Activated CD4-positive, alpha-beta T cell treated with anti-CD3 and anti-CD28 coated beads, Interleukin-10, Interleukin-2, amounts not matched to agents 100 ng/mL and 50 ng/mL, durations not matched to agents 16 hours and 8 hours (primary cell): ENCODE results near the gene KCNMA1.

Experiments used
- DNase-seq: peaks from one replicate; pipeline ENCODE4 v3.0.0-alpha.2; 2020

KCNMA1 gene

DNA sequence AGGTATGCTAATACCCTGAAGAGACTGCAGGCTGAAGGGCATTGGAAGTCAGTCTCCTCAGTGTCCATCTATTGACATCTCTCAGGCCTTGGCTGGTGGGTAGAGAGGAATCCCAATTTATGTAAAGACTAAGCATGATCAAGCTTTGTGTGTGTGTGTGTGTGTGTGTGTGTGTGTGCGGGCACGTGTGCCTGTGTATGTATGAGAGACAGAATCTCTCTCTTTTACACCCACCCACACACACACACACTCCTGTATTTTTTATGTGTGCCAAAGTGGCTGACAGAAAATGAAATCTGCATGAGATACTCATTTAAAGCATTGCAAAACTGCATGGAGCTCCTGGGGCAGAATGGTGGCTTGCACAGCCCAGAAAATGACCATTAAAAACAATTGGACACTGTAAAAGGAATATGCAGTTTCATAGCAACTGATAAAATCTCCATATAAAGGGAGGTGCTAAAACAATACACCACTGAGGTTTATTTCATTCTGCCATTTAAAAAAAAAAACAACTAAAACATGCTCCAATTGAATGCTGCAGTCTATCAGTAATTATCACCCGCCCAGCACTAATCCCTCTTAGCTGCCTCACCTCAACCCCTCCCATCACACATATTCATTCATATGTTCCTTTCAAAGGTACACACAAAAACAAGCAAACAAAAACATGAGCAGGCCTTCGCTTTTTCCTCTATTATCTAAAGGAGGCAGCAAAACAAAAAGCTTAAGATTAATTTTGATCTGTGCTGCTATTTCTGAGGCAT lies 385.0 kb downstream of the KCNMA1 start:
- no peak for DNase-seq

DNA sequence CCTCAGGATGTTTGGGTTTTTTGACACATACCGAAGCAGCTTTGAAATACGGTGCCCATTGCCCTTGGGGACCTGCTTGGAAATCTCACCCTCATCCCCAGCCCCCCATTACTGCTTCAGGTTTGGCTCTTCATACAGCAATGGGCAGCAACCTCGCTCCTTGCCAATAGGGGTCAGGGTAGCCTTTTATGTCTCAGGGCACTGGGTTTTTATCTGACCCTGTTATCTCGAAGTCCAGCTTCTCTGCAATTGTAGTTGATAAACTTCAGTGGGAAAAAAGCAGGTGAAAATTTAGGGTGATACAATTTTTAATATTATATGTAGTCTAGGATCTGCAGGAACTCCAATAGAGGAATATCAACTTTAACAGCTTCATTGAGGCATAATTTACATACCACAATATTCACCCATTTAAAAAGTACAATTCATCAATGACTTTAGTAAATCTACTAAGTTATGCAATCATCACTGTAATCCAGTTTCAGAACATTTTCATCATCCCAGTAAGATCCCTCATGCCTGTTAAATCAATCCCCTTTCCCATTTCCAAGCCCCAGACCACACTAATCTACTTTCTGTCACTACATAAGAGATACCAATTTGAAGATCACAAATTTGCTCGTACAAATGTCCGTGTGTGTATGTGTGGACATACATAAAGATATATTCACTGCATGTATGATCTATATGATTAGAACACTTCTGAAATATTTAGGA lies 386.2 kb downstream of the KCNMA1 start:
- DNase-seq: peak; percentile 11

DNA sequence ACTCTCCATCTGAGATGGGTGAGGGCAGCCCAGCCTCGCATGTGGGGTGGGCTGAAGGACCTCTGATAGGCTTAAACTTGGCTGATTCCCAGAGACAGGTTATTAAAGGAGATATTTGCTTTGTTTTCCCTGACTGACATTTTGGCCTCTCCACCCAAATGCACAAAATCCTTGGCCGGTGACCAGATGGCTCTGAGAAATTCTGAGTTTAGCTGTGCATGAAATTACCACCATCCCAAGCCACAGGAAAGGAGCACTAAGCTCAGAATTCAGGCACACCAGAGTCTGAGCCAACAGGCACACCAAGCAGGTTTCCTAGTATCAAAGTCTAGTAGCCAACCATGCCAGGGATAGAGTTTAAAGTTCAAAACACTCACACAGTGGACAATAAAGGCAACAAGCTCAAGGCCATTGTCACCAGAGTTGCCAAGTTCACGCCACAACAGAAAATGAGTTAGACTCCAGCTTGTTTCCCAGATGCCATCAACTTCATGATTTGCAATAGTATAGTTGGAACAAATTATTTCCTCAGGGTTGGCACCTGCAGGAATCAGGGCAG lies 387.6 kb downstream of the KCNMA1 start:
- DNase-seq: no peak

DNA sequence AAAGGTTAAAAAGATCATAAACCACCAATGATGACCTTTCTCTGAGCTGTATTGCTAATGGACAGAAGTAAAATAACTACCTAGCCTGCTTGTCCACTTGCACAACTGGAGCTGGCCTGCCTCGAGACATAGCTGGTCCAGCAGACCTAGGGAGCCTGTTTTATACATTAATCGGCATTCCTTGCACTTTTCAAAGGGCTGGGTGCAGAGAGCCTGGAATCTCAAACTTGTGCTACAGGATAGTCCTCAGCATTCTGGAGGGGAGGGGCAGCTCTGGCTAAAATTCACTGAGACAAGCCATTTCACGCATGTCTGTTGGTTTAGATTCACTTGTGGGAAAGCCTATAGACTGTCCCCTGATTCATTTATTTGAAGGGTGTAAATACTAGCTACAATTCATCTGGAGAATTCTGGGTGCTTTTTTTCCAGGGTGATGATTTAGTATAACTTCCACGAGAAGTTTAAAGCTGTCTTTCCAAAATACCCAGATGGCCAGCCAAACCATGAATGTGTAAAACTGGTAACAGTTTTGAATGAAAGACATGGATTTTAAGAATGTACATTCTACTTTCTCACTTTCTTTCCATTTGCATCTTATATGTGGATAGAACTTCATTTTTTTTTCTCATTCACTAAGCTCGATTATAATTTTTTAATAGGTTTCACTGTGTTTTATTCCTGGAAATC lies 389.4 kb downstream of the KCNMA1 start:
- DNase-seq: no peak

DNA sequence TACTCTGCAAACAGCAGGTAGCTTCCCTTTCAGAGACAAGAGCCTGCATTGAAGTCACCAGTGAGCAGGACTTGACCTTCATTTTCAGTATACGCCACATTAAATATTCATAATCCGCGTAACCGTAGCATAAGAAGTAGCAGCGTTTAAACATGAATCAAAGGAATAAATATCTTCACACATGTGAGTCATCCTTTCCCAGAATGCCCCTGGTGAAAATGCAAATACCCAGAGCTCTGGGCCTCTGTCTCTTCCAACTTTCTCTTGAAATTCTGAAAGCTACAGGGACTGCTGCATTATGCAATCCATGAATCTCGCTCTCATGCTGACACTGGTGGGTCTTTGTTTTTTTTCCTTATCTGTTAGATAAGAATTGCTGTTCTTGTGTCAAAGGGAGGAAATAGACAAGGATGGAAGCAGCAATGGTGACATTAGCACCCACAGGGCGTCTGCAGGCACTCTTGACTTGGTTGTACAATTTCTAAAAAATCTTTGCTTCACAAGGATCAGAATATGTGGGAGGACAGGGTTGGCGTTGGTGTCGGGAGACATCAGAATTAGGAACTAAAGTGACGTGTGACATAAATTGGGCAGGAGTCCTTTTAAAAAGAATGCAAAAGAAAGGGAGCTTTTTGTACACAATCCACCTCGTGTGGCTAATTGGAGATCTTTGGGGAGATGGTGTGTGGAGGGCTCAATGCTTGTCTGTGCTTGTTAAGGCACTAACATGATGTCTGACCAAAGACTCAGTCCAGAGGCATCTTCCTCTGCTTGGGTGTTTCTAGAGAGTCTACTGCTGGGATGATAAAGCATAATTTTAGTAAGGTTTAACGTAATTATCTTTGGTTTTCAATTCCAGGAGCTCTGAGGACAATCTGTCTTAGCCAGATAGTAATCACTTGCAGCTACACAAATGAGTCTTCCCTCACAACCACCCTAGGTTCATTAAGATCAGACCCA lies 390.3 kb downstream of the KCNMA1 start:
- DNase-seq: no peak

DNA sequence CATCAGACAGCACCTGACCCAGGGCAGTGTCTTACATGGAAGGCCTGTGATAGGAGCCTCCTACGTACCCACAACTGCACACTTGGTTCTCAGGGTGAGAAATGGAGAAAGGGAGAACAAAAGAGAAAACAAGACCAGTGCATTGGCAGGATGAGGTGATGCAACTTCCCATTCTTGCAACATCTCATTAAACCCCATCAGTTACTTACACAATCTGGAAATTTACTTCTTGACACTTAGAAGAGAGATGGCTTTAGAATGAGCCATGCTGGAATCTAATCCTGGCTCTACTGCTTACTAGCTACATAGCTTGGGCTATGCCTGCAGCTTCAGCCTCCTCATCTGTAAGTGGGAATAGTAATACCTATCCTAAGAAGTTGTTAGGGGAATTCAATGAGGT lies 391.7 kb downstream of the KCNMA1 start:
- no peak for DNase-seq

DNA sequence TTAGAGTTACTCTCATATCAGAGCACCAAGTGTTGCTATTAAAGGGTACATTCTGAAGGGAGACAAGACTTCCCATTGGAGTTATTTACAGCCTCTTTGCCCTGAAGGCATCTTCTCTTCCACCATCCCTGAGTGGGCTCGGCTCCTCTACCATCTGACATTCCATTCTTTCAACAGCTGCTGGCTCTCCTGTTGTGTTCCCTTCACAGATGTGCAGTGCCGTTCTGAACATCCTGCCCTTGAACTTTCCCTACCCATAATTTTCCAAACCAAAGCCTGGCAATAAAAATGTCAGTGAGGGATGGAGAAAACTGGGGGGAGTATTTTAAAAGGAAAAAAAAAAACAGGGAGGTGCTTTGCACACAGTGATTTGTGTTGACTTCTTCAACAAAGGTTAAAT lies 392.9 kb downstream of the KCNMA1 start:
- no peak for DNase-seq

DNA sequence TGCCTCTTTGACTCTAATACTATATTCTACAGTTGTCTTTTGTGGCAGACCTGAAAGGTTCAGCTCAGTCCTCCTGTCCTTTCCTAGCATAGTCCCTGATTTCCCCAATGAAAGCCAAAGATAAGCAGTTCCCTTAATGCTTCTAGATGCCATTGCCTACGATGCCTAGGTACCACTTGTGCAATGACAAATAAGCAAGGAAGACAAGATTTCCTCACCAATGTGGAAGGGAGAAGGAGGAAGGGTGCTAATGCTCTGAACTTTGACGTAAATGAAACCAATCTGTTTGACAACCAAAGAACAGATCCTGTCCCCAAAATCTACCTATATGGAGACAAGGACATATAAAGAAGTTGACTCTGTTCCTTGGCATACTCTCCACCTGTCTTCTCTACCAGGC lies 393.3 kb downstream of the KCNMA1 start:
- no peak for DNase-seq

DNA sequence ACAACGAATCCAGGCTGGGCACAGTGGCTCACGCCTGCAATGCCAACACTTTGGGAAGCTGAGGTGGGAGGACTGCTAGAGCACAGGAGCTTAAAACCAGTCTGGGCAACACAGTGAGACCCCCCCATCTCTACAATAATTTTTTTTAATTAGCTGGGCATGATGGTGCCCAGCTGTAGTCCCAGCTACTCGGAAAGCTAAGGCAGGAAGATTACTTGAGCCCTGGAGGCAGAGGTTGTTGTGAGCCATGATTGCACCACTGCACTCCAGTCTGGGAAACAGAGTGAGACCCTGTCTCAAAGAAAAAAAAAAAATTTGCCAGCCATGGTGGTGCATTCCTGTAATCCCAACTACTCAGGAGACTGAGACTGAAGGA lies 396.3 kb downstream of the KCNMA1 start:
- DNase-seq: no peak

DNA sequence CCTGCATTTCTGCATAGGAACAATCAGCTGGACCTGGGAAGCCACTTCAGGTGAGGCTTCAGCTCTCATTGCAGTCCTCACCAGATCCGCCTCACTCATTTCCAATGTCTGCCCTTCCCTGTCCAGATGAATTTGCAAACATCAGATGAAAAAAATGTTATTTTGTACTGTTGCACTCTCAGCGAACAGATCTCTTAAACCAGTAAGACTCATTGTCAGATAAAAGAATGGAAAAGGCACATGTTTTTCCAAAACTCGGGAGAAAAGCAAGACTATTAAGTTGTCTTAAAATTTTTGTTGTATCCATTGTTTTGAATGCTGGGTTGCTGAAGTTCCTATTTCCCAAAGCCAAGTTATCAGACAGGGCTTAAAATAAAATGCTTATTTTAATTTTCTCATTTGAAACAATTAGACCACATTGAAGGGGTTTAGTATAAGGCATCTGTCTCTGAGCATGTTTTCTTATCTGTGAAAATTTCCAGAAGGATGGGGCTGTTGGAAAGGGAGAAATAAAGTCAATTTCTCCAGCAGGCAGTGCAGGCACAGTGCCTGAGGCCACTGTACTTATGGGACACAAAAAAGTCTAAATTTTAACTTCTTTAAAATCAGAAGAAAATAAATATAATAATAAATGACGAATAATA lies 396.8 kb downstream of the KCNMA1 start:
- DNase-seq: no peak

DNA sequence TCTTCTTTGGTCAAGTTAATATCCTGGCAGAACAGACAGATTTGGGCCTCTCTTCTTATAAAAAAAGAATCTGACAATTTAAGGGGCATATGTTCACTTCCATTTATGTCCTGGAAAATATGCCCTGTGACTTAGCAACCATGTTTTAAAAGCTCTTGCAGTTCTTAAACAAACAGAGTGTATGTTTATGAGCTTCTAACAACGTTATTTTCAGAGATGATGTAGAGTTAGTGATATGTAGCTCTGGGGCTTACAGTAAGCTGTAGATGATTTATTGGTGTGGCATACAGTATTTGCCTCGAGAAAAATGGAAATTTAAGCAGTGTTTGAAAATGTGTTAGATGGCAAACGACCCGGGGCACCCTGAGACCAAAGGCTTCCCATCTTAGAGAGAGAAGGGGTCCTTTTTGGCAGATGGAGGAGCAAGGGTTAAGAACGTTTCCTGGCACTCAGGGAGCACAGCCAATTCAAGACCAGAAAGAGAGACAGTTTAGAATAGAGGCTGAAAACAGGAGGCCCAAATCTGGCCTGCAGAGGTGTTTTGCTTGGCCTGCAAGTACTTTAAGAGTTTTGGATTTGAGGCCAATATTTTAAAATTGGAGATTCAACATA lies 397.5 kb downstream of the KCNMA1 start:
- DNase-seq: no peak

DNA sequence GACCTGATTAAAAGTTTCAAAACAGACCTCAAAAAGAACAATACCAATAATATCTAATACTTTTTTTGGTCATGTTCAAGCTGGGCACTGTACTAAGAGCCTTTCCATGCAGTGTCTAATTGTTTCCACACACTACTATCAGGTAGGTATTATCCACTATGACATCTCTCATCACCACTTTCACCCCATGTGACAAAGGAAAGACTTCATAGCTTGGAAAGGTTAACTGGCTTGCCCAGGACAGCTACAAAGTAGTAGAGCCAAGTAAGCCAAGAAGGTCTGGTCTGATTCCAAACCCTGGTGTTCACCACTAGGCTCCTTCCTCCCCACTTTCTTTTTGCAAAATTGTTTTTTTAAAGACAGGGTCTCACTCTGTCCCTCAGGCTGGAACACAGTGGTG lies 400.5 kb downstream of the KCNMA1 start:
- no peak for DNase-seq

DNA sequence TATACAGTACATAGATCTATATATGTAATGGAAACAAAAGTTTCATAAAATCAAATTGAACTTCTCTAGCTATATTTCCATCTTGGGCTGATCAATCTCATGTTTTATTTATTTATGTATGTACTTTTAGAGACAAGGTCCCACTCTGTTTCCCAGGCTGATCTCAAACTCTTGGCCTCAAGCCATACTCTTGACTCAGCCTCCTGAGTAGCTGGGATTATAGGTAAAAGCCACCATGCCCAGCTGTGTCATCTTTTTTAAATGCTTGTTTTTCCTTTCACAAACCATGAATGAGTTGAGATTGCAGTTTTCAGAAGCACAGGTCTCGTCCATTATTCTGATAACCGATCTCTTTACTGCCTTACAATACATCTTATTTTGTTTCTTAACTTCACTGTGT lies 400.9 kb downstream of the KCNMA1 start:
- DNase-seq: no peak

DNA sequence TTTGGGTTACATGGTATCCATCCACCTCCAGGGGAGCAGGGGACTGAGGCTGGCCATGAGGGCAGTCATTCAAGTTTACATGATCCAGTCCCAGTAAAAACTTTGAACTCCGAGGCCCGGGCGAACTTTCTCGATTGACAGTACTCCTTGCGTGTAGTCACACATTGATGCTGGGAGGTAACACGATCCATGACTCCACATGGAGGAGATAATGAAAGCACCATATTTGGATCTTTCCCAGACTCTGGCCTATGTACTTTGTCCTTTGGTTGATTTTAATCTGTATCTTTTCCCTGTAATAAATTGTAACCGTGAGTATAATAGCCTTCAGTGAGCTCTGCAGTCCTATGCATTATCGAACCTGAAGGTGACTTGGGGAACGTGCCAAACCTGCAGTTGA lies 401.6 kb downstream of the KCNMA1 start:
- DNase-seq: no peak

DNA sequence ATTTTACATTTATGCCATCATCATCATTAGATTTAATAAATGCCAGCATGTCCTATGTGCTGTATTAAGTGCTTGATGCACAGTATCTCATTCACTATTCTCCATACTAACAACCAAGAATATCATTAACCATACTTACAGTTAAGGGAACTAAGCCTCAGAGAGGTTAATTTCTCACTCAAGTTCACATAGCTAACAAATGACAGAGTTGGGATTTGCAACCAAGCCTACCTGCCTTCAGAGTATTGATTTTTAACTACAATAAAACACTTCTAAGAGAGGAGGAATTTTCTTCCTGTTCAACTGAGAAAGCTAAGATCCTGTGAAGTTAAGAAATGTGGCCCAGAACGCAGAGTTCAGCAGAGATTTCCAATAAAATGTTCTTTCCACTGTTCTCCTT lies 403.0 kb downstream of the KCNMA1 start:
- no peak for DNase-seq

DNA sequence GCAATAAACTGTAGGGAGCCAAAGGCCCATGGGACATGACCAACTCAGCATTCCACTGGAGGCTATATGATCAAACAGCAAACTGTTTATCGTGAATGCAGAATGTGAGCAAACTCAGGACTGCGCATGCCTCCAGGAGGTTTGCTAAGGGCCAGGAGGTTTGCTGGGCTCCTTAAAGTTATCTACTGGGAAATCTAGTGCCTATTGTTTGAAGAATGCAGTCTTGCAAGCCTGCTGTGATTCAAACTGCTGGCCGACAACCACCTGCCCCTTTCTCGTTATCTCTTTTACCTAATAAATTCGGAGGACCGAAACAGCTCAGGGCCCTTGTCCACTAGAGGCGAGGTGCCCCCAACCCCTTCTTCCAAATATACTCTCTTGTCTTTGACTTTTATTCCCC lies 404.1 kb downstream of the KCNMA1 start:
- no peak for DNase-seq

DNA sequence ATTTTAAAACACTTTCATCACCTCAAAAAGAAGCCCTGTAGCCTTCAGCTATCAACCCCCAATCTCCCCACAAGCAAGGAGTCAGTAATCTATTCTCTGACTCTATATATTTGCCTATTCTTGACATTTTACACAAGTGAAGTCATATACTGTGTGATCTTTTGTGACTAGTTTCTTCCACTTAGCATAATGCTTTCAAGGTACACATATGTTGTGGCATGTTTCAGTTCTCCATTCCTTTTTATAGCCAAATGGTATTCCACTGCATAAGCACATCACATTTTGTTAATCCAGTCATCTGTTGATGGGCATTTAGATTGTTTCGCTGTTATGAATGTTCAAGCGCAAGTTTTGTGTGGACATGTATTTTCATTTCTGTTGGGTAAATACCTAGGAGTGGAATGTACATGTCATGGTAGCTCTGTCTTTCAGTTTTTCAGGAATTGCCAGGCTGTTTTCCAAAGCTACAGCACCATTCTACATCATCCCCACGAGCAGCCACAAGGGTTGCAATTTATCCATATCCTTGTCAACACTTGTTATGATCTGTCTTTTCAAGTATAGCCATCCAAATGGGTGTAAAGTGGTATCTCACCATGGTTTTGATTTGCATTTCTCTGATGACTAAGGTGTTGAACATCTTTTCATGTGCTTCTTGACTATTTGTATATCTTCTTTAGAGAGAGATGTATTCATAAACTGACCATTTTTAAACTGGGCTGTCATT lies 405.6 kb downstream of the KCNMA1 start:
- DNase-seq: no peak

DNA sequence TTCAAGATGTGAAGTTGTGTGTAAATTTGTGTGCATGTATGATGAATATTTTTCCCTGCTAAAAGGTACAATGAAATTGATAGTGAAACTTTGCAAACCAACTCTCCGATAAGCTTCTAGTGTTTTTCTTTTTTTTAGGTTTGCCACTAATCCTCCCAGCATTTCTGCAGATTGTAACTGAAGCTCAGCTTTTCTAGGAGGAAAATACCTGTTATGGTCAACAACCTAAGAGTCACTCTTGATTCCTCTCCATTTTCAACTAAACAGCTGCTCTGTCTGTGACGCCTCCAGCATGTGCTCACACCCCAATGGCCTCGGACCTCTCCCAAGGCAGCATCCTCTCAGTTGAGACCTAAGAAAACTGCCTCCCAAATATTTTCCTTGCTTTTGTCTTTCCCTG lies 406.2 kb downstream of the KCNMA1 start:
- DNase-seq: no peak

DNA sequence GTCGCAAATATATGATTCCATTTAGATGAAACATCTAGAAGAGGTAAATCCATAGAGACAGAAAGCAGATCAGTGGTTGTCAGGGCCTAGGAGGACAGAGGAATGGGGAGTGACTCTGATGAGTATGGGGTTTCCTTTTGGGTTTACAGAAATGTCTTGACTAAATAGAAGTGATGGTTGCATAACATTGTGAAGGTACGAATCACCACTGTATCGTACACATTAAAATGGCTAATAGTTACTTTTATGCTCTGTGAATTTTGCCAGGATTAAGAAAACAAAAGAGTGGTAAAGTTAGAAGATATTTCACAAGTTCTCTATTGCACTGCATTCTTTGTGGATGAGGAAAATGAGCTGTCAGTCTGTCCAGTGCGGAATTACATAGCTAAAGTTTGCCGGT lies 407.4 kb downstream of the KCNMA1 start:
- DNase-seq: no peak

DNA sequence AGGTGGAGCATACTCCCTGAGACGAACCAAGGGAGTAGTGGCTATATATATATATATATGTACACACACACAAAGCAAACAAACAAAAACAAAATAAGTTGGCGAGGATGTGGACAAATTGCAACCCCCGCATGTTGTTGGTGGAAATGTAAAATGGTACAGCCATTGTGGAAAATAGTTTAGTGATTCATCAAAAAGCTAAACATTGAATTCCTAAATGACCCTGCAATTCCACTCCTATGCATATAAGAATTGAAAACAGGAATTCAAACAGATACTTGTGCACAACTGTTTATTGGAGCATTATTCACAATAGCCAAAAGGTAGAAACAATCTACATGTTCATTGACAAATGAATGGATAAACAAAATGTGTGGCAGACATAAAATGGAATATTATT lies 407.9 kb downstream of the KCNMA1 start:
- DNase-seq: no peak

DNA sequence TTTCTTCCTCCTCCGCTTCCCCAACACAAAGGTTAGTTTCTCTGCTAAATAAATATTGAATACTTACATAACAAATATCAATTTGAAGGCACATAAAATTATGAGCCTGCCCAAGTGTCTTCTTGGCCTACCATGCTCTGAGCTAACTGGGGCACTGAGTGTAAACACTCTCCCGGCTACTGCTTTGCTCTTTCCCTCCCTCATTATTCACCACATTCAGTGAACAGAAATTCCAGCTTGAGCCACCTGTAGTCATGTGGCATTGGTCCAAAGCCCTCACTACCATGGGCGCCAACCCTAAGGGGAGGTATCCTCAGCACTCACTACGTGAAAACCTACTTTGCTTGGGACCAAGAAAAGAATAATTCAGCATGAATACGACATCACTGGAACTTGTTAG lies 409.0 kb downstream of the KCNMA1 start:
- DNase-seq: no peak
